ENCODE measurements around the gene KRTAP1-1.
"Not testable (repeated sequence)": the region's sequence is repeated elsewhere in the genome, so short reads cannot be mapped to it uniquely, and the experiment has no call there.

The KRTAP1-1 gene

DNA sequence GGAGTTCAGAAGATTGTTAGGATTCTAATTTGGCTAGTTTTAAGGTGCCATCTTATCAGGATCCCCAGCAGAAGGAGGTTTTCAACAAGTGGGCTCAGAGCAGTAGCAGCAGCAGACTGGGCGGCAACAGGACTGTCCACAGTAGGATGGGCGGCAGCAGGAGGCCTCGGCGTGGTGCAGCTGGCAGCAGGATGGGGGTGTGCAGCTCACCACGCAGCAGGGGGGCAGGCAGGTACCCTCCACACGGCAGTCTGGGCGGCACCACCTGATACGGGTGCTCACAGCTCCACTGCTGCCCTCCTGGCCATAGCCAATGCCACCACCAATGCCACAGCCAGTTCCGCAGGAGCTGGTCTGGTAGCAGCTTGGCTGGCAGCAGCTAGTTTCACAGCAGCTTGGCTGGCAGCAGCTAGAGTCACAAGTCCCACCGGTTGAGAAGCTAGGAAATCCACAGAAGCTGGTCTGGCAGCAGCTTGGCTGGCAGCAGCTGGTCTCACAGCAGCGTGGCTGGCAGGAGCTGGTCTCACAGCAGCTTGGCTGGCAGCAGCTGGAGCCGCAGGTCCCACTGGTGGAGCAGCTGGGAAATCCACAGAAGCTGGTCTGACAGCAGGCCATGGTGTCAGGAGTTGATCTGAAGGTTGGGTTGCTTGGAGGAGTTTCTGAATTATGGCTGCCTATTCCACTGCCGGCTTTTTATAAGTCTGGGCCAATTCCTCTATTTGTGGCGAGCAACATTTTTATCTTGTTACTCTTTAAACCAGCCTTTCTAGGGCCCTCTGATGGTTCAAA lies at the start of gene KRTAP1-1:
Gene KRTAP1-1 (minus strand): TSS at position 668 of the 789 bp plus-strand sequence. CDS start 53 bp downstream, at position 615.
- not testable (repeated sequence) for DNase-seq

DNA sequence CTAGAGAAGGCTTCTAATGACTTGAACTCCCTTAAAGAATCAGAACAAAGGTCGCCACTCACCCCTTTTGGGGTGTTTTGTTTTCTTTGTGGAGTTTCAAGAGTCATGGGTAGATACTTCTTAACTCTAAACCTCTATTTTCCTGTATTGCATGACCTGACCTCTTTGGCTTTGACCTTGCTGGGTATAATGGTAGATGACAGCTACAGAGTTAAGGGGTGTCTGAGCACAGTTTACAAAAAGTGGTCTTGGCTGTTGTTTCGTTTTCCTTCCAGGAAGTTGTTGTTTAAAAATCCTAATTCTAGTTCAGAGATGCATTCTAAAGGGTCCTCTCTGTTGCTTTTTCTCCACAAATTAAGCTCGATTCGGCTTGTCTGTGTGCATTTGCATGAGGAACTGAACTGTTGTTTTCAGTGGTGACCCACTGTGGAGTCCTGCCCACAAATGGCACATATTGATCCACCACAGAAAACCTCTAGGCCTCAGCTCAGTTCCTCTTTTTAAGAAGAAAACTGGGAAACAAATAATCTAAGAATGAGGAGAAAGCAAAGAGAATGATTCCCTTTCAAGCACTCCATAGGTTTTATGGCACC lies 47.6 kb upstream of the KRTAP1-1 start:
- not testable (repeated sequence) for DNase-seq

GRCh38 chr17:41084100-41084856 lies 43.0 kb upstream of the KRTAP1-1 start, which contains the start of gene KRTAP4-7:
TSS of gene KRTAP4-7 (plus strand) at chr17:41084150. CDS start at chr17:41084207, 57 bp downstream.
- DNase-seq = not testable (repeated sequence)

- DNase-seq = not testable (repeated sequence)
These were observed 42.2 kb upstream of the KRTAP1-1 start for GRCh38 chr17:41083427-41083826.

- DNase-seq = no peak
These were observed 41.4 kb upstream of the KRTAP1-1 start for GRCh38 chr17:41082626-41083025.

DNA sequence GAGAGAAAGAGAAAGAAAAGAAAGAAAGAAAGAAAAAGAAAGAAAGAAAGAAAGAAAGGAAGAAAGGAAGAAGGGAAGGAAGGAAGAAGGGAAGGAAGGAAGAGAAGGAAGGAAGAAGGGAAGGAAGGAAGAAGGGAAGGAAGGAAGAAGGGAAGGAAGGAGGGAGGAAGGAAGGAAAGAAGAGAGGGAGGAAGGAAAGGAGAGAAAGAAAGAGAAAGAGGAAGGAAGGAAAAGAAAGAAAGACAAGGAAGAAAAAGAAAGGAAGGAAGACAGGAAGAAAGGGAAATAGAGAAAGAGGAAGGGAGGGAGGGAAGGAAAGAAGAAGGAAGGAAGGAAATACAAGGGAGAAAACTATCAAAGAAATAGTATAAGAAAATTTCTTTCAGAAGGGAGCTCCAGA lies 35.5 kb upstream of the KRTAP1-1 start:
- no peak for DNase-seq

GRCh38 chr17:41073676-41074075 lies 32.4 kb upstream of the KRTAP1-1 start:
- no peak for DNase-seq

DNA sequence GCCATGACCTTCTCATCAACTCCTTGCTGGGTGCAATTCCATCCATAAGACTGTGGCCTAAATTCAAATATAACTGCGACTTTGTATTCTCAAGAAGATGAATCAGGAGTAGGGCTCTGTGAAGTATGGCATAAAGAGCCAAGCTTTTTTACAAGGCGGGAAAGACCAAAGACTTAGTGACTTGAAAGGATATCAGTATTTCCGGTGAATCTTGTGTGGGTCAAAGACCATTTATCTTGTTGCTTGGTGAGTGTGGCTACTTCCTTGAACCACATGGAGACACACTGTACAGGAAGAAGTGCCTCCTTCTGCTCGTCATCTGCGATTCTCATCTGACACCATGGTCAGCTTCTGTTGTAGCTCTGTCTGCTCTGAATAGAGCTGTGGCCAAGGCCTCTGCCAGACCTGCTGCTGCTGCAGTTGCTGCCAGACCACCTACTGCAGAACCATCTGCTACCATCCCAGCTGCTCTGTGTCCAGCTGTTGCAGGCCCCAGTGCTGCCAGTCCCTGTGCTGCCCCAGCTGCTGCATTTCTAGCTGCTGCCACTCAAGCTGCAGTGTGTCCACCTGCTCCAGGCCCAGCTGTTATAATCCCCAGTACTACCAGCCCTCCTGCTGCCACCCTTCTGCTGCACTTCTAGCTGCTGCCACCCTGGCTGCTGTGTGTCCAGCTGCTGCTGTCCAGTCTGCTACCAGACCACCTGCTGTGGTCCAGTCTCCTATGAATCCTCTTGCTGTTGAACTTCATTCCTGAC lies 30.5 kb upstream of the KRTAP1-1 start:
- DNase-seq = peak; percentile 23

GRCh38 chr17:41069031-41069430 lies 27.8 kb upstream of the KRTAP1-1 start:
- DNase-seq = no peak

DNA sequence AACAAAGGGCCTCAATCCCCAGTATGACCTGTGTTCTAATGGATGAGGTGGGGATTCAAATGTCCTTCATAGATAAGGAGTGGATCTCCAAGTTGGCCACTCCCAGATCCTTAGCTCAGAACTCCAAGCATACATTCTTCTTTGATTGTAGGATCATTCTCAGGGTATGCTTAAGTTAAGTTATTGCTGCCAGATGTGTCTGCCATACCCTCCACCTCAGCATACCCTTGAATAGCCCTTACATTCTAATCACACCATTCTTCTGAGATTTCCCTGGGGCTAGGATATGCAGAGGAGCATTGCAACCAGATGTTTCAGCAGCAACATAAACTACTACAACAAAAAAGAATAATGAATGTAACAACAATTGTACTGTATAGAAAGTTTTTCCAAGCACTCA lies 26.0 kb upstream of the KRTAP1-1 start:
- no peak for DNase-seq

GRCh38 chr17:41065829-41066624 lies 24.8 kb upstream of the KRTAP1-1 start, which contains the start of gene KRTAP2-4:
TSS of gene KRTAP2-4 (minus strand) at chr17:41065879. CDS start at chr17:41065845, 34 bp downstream.
- DNase-seq = no peak

DNA sequence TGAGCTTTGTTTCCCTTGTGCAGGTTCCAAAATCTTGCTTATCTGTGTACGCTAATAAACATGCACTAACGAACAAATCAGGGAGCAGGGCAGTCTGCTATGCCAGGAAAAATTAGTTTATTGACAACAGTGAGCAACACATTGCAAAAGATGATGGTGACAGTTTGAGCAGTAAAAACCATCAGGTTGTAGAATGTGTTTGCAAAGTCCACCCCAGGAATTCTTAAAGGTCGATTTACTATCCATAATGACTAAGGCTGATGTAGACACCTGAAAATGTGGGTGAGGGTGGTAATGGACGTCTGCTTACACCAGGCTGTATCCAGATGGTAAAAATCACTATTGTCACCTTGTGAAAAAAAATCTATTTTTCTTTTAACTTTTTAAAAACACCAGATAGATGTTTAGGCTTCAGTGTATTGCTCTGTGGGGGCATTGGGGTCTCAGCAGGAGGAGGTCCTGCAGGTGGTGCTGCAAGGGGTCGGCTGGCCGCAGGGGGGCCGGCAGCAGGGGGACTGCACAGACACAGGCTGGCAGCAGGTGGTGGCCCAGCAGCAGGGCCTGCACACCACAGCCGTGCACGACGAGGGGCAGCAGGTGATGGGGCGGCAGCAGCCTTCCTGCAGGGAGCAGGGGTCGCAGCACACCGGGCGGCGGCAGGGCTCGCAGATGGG lies 23.9 kb upstream of the KRTAP1-1 start:
- not testable (repeated sequence) for DNase-seq

GRCh38 chr17:41064301-41064700 lies 23.1 kb upstream of the KRTAP1-1 start:
- no peak for DNase-seq

GRCh38 chr17:41063449-41063848 lies 22.2 kb upstream of the KRTAP1-1 start:
- no peak for DNase-seq

DNA sequence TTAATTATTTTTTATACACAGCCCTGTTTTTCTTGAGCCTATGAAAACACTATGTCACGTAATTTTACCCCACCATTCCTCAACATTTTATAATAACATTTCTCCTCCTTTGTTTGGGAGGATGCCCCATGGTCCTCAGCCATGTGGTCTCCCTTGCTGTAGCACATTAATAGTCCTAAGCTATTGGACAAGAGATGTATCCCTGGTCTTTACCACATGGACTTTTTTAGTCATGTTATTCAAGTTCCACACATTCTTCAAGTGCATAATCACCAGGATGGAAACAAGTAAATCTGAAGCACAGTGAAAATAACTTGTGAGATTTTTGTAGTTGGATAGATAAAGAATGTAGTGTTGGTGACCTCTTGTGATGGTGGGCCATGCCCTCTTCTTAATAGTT lies 20.7 kb upstream of the KRTAP1-1 start:
- no peak for DNase-seq

- DNase-seq = no peak
These were observed 18.9 kb upstream of the KRTAP1-1 start, which contains the start of gene KRTAP2-3 for GRCh38 chr17:41060052-41060604. TSS of gene KRTAP2-3 (minus strand) at chr17:41060114. CDS start at chr17:41060050, 64 bp downstream.

GRCh38 chr17:41059276-41060051 lies 18.2 kb upstream of the KRTAP1-1 start:
- DNase-seq = not testable (repeated sequence)

DNA sequence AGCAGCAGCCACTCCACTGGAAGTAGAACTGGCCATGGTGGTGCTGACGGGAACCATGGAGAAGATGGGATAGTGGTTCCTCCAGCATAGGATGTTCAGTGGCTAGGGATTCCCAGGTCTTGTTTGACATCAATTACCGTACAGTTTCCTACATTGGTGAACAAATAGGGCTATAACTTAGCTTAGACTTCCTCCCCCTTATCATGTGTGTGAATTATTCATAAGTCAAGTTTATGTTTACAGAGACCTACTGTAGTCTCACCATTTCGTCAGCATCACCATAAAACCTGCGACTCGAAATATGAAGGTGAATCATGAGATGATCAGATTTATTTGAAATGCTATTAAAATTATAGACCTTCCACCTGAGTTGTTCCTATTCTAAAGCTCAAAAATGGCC lies 17.5 kb upstream of the KRTAP1-1 start:
- DNase-seq = no peak

DNA sequence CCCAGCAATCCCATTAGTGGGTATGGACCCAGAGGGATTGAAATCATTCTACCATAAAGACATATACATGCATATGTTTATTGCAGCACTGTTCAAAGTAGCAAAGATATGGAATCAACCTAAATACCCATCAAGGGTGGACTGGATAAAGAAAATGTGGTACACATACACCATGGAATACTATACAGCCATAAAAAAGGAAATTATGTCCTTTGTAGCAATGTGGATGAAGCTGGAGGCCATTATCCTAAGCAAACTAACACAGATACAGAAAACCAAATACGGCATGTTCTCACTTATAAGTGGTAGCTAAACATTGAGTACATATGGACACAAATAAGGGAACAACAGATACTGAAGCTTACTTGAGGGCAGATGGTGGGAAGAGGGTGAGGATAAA lies 16.3 kb upstream of the KRTAP1-1 start:
- DNase-seq = no peak

GRCh38 chr17:41055130-41055529 lies 13.9 kb upstream of the KRTAP1-1 start, which contains the start of gene KRTAP2-2:
TSS of gene KRTAP2-2 (minus strand) at chr17:41055230. CDS start at chr17:41055211, 19 bp downstream.
- not testable (repeated sequence) for DNase-seq
